Measurements from ENCODE around the gene GPR35. TPM values are rescaled to one million over a fixed set of nuclear protein-coding genes. Genes with fewer than 3 reads are reported as not detected.

GPR35 gene
- total and polyA plus RNA-seq, 10 of the 15 experiments (the other 5 are each of a cell fraction or from before 2014, with no cell fraction given), result 0.14 to 1.6 (median 0.75) TPM; not detected in 3

- TF ChIP-seq ATF2 (IDR thresholded peaks at IDR 0.05; ENCODE audit: low read length) (no peak), CREM (IDR thresholded peaks at IDR 0.05; ENCODE audit: low read depth) (no peak)
Observed at GRCh38 chr2:240622531-240623235, 2.6 kb upstream of the GPR35 start (continued).

GRCh38 chr2:240623531-240624010, 1.7 kb upstream of the GPR35 start:
- H3K9ac ChIP-seq (ENCODE audit: control insufficient read depth, insufficient read depth, low read length), result no peak overlapping the region
- ATAC-seq (no peak), FAIRE-seq (no peak), DNase-seq (ENCODE audit: low read depth, low spot score) (no peak)
- 86% methylated on average over 9 of the region's 10 CpGs for WGBS (ENCODE audit: insufficient coverage, insufficient replicate concordance, low lambda C conversion rate, missing lambda C conversion rate)
- ChIA-PET CTCF (no interaction called here), RAD21 (ENCODE audit: unreplicated experiment) (no interaction called here), POLR2A (no interaction called here), SMC1A (ENCODE audit: uncharacterized antibody, unreplicated experiment) (no interaction called here)
- intact Hi-C loops (cut with micrococcal nuclease; ENCODE audit: unreplicated experiment), result no loop called here
- H3K27ac ChIP-seq (ENCODE audit: control insufficient read depth, insufficient read depth), result no peak overlapping the region
- in situ Hi-C loops (cut with MboI), result no loop called here
- H2AFZ ChIP-seq (ENCODE audit: control insufficient read depth, low read depth, low read length), result no peak overlapping the region
- H3K36me3 ChIP-seq (ENCODE audit: control insufficient read depth in 2 of 2, insufficient read depth in 2 of 2, low read length in 1 of 2), result no peaks in the 10 kb centered on the region
- H3K4me3 ChIP-seq, result no peak overlapping the region
- no peaks in the 10 kb centered on the region for H3K79me2 ChIP-seq (ENCODE audit: control insufficient read depth, insufficient read depth, low read length)
- peaks cover 3% of the 10 kb centered on the region for H3K9me3 ChIP-seq (replicated peaks; ENCODE audit: control insufficient read depth, insufficient read depth, low read length)
- H3K4me2 ChIP-seq (ENCODE audit: control insufficient read depth, insufficient read depth), result no peak overlapping the region
- BruUV-seq (replicated peaks), result no TSS peak
- H3K27me3 ChIP-seq (replicated peaks in 1 of 2; ENCODE audit: control insufficient read depth in 2 of 2, insufficient read depth in 2 of 2, low read length in 1 of 2), result no peaks in the 10 kb centered on the region
- peaks cover 49% of the 10 kb centered on the region for H3K4me1 ChIP-seq (ENCODE audit: control insufficient read depth, insufficient read depth, low read length)
- H4K20me1 ChIP-seq (ENCODE audit: control insufficient read depth, insufficient read depth), result no peaks in the 10 kb centered on the region
- TF ChIP-seq NBN (IDR thresholded peaks at IDR 0.05), result no peak
- TF ChIP-seq IRF3 (IDR thresholded peaks at IDR 0.05), result no peak
- no peak for TF ChIP-seq PML (IDR thresholded peaks at IDR 0.05; ENCODE audit: low read length)
- TF ChIP-seq SMC3 (IDR thresholded peaks at IDR 0.05; ENCODE audit: borderline replicate concordance, low read length), result no peak
- TF ChIP-seq USF1 (IDR thresholded peaks at IDR 0.05; ENCODE audit: borderline replicate concordance, extremely low read length, insufficient read depth, low read depth, low read length), result no peak
- TF ChIP-seq EP300 (IDR thresholded peaks at IDR 0.05; ENCODE audit: borderline replicate concordance in 1 of 2, control insufficient read depth in 1 of 2, low read depth in 2 of 2, low read length in 2 of 2), result no peak
- TF ChIP-seq TARDBP (IDR thresholded peaks at IDR 0.05; ENCODE audit: borderline replicate concordance), result no peak
- no peak for TF ChIP-seq GATAD2B (conservative IDR thresholded peaks at IDR 0.05; ENCODE audit: low read depth)
- TF ChIP-seq SMARCA5 (IDR thresholded peaks at IDR 0.05), result no peak
- TF ChIP-seq SUPT20H (IDR thresholded peaks at IDR 0.05; ENCODE audit: borderline replicate concordance, control insufficient read depth, low read depth, low read length), result no peak
- no peak for TF ChIP-seq RELA (IDR thresholded peaks at IDR 0.05; ENCODE audit: borderline replicate concordance, partially characterized antibody)
- no peak for TF ChIP-seq ZBTB40 (IDR thresholded peaks at IDR 0.05; ENCODE audit: borderline replicate concordance)

All from GM12878 (cell line).